ENCODE data around the gene ZNF548. TPM values are rescaled to one million over a fixed set of nuclear protein-coding genes. Genes with fewer than 3 reads are reported as not detected.

ZNF548 gene
- total and polyA plus RNA-seq, 4 donors = 2.3 to 29.0 (median 15.3) TPM

- no peaks in the 10 kb centered on the region for H3K27me3 ChIP-seq (ENCODE audit: control insufficient read depth in 1 of 2, insufficient read depth in 2 of 2, low read length in 1 of 2)
- H3K4me1 ChIP-seq (ENCODE audit: control insufficient read depth in 1 of 2, insufficient read depth in 2 of 2, low read length in 2 of 2) = no peaks in the 10 kb centered on the region
- DNase-seq (no peak), ATAC-seq (ENCODE audit: low FRiP score) (no peak)
- no peak overlapping the region for H3K27ac ChIP-seq (ENCODE audit: low read depth in 1 of 2, low read length in 2 of 2)
- H3K36me3 ChIP-seq (ENCODE audit: control insufficient read depth in 1 of 2, insufficient read depth in 2 of 2, low read length in 1 of 2) = peaks cover 31 to 32% of the 10 kb centered on the region in 2 donors
- no peak overlapping the region for H3K4me3 ChIP-seq (ENCODE audit: low read length in 2 of 2)
- 94 to 96% methylated on average over 4 of the region's 4 CpGs for WGBS, 2 donors
- H3K9me3 ChIP-seq (ENCODE audit: control insufficient read depth, low read length) = peaks cover 34% of the 10 kb centered on the region
- intact Hi-C loops (cut with DNase I) = no loop called here
These were observed 29.8 kb downstream of the ZNF548 start for GRCh38 chr19:57419439-57419838.

- WGBS, 2 donors = 94 to 95% methylated on average over 3 of the region's 3 CpGs
- Histone ChIP-seq H3K36me3 (ENCODE audit: control insufficient read depth in 1 of 2, insufficient read depth in 2 of 2, low read length in 1 of 2) (peaks cover 23 to 28% of the 10 kb centered on the region in 2 donors), H3K4me1 (ENCODE audit: control insufficient read depth in 1 of 2, insufficient read depth in 2 of 2, low read length in 2 of 2) (no peaks in the 10 kb centered on the region), H3K27ac (ENCODE audit: low read depth in 1 of 2, low read length in 2 of 2) (no peak overlapping the region), H3K9me3 (ENCODE audit: control insufficient read depth, low read length) (peaks cover 31% of the 10 kb centered on the region), H3K4me3 (ENCODE audit: low read length in 2 of 2) (no peak overlapping the region), H3K27me3 (ENCODE audit: control insufficient read depth in 1 of 2, insufficient read depth in 2 of 2, low read length in 1 of 2) (no peaks in the 10 kb centered on the region)
- DNase-seq = no peak
- intact Hi-C loops (cut with DNase I) = no loop called here
- no peak for ATAC-seq (ENCODE audit: low FRiP score)
These were observed 31.4 kb downstream of the ZNF548 start for GRCh38 chr19:57421037-57421436.

GRCh38 chr19:57434386-57435061, 44.9 kb downstream of the ZNF548 start:
- Histone ChIP-seq H3K36me3 (ENCODE audit: control insufficient read depth in 1 of 2, insufficient read depth in 2 of 2, low read length in 1 of 2) (peaks cover 0 to 4% of the 10 kb centered on the region in 2 donors), H3K27me3 (ENCODE audit: control insufficient read depth in 1 of 2, insufficient read depth in 2 of 2, low read length in 1 of 2) (no peaks in the 10 kb centered on the region), H3K4me1 (ENCODE audit: control insufficient read depth in 1 of 2, insufficient read depth in 2 of 2, low read length in 2 of 2) (no peaks in the 10 kb centered on the region), H3K4me3 (ENCODE audit: low read length in 2 of 2) (peak overlapping the region; percentile 12 to 79), H3K27ac (ENCODE audit: low read depth in 1 of 2, low read length in 2 of 2) (no peak overlapping the region), H3K9me3 (ENCODE audit: control insufficient read depth, low read length) (no peaks in the 10 kb centered on the region)
- DNase-seq = no peak
- ATAC-seq (ENCODE audit: low FRiP score) = no peak
- WGBS, 2 donors = 23 to 25% methylated on average over 15 of the region's 15 CpGs
- intact Hi-C loops (cut with DNase I) = loop anchor here in 1 of 2 donors (2.0 kb wide), 1 partner anchor 44 kb away; no protein-coding TSS in a partner anchor

GRCh38 chr19:57435062-57435978, 45.7 kb downstream of the ZNF548 start, which contains the start of gene ZNF749:
Gene ZNF749 (plus strand): TSS chr19:57435325. CDS start chr19:57435579, 254 bp downstream.
- WGBS, 2 donors = 0 to 1% methylated on average over 61 of the region's 61 CpGs
- Histone ChIP-seq H3K4me1 (ENCODE audit: control insufficient read depth in 1 of 2, insufficient read depth in 2 of 2, low read length in 2 of 2) (no peaks in the 10 kb centered on the region), H3K4me3 (ENCODE audit: low read length in 2 of 2) (peak within 1 kb of the TSS; percentile 79 to 81), H3K9me3 (ENCODE audit: control insufficient read depth, low read length) (peaks cover under 1% of the 10 kb centered on the region), H3K36me3 (ENCODE audit: control insufficient read depth in 1 of 2, insufficient read depth in 2 of 2, low read length in 1 of 2) (peaks cover 0 to 2% of the 10 kb centered on the region in 2 donors), H3K27ac (ENCODE audit: low read depth in 1 of 2, low read length in 2 of 2) (no peak within 1 kb of the TSS), H3K27me3 (ENCODE audit: control insufficient read depth in 1 of 2, insufficient read depth in 2 of 2, low read length in 1 of 2) (no peaks in the 10 kb centered on the region)
- intact Hi-C loops (cut with DNase I) = loop anchor here in 1 of 2 donors (2.0 kb wide), 1 partner anchor 45 kb away; no protein-coding TSS in a partner anchor
- peak; percentile 97 to 99 for DNase-seq
- ATAC-seq (ENCODE audit: low FRiP score) = peak; percentile 100

GRCh38 chr19:57436417-57436816, 46.8 kb downstream of the ZNF548 start:
- Histone ChIP-seq H3K27ac (ENCODE audit: low read depth in 1 of 2, low read length in 2 of 2) (no peak overlapping the region), H3K27me3 (ENCODE audit: control insufficient read depth in 1 of 2, insufficient read depth in 2 of 2, low read length in 1 of 2) (no peaks in the 10 kb centered on the region), H3K9me3 (ENCODE audit: control insufficient read depth, low read length) (peaks cover 6% of the 10 kb centered on the region), H3K36me3 (ENCODE audit: control insufficient read depth in 1 of 2, insufficient read depth in 2 of 2, low read length in 1 of 2) (peaks cover 0 to 2% of the 10 kb centered on the region in 2 donors), H3K4me1 (ENCODE audit: control insufficient read depth in 1 of 2, insufficient read depth in 2 of 2, low read length in 2 of 2) (no peaks in the 10 kb centered on the region), H3K4me3 (ENCODE audit: low read length in 2 of 2) (peak overlapping the region in 1 of 2 donors; percentile 81)
- intact Hi-C loops (cut with DNase I) = no loop called here
- ATAC-seq (ENCODE audit: low FRiP score) (no peak), DNase-seq (no peak)
- WGBS, 2 donors = 73 to 80% methylated on average over 1 of the region's 1 CpG

- DNase-seq (no peak), ATAC-seq (ENCODE audit: low FRiP score) (no peak)
- peaks cover 2 to 7% of the 10 kb centered on the region in 2 donors for H3K36me3 ChIP-seq (ENCODE audit: control insufficient read depth in 1 of 2, insufficient read depth in 2 of 2, low read length in 1 of 2)
- peaks cover 11% of the 10 kb centered on the region for H3K9me3 ChIP-seq (ENCODE audit: control insufficient read depth, low read length)
- no peaks in the 10 kb centered on the region for H3K27me3 ChIP-seq (ENCODE audit: control insufficient read depth in 1 of 2, insufficient read depth in 2 of 2, low read length in 1 of 2)
- no peaks in the 10 kb centered on the region for H3K4me1 ChIP-seq (ENCODE audit: control insufficient read depth in 1 of 2, insufficient read depth in 2 of 2, low read length in 2 of 2)
- no peak overlapping the region for H3K4me3 ChIP-seq (ENCODE audit: low read length in 2 of 2)
- intact Hi-C loops (cut with DNase I) = no loop called here
- 68 to 69% methylated on average over 4 of the region's 4 CpGs for WGBS, 2 donors
- H3K27ac ChIP-seq (ENCODE audit: low read depth in 1 of 2, low read length in 2 of 2) = no peak overlapping the region
These were observed 48.3 kb downstream of the ZNF548 start for GRCh38 chr19:57437931-57438330.

GRCh38 chr19:57438925-57439324, 49.3 kb downstream of the ZNF548 start:
- Histone ChIP-seq H3K27me3 (ENCODE audit: control insufficient read depth in 1 of 2, insufficient read depth in 2 of 2, low read length in 1 of 2) (no peaks in the 10 kb centered on the region), H3K9me3 (ENCODE audit: control insufficient read depth, low read length) (peaks cover 18% of the 10 kb centered on the region), H3K27ac (ENCODE audit: low read depth in 1 of 2, low read length in 2 of 2) (no peak overlapping the region), H3K36me3 (ENCODE audit: control insufficient read depth in 1 of 2, insufficient read depth in 2 of 2, low read length in 1 of 2) (peaks cover 6 to 12% of the 10 kb centered on the region in 2 donors), H3K4me3 (ENCODE audit: low read length in 2 of 2) (no peak overlapping the region), H3K4me1 (ENCODE audit: control insufficient read depth in 1 of 2, insufficient read depth in 2 of 2, low read length in 2 of 2) (no peaks in the 10 kb centered on the region)
- WGBS, 2 donors = 85 to 89% methylated on average over 9 of the region's 9 CpGs
- DNase-seq = no peak
- intact Hi-C loops (cut with DNase I) = no loop called here
- ATAC-seq (ENCODE audit: low FRiP score) = no peak

GRCh38 chr19:57441979-57442752, 52.5 kb downstream of the ZNF548 start:
- Histone ChIP-seq H3K9me3 (ENCODE audit: control insufficient read depth, low read length) (peaks cover 23% of the 10 kb centered on the region), H3K4me3 (ENCODE audit: low read length in 2 of 2) (no peak overlapping the region), H3K27ac (ENCODE audit: low read depth in 1 of 2, low read length in 2 of 2) (no peak overlapping the region), H3K36me3 (ENCODE audit: control insufficient read depth in 1 of 2, insufficient read depth in 2 of 2, low read length in 1 of 2) (peaks cover 7 to 13% of the 10 kb centered on the region in 2 donors), H3K27me3 (ENCODE audit: control insufficient read depth in 1 of 2, insufficient read depth in 2 of 2, low read length in 1 of 2) (no peaks in the 10 kb centered on the region), H3K4me1 (ENCODE audit: control insufficient read depth in 1 of 2, insufficient read depth in 2 of 2, low read length in 2 of 2) (no peaks in the 10 kb centered on the region)
- WGBS, 2 donors = 73 to 74% methylated on average over 7 of the region's 7 CpGs
- ATAC-seq (ENCODE audit: low FRiP score) (no peak), DNase-seq (no peak)
- intact Hi-C loops (cut with DNase I) = no loop called here

Measured in aorta (tissue), 5 donors.